Measurements from ENCODE around the gene ZNF358.

DNA sequence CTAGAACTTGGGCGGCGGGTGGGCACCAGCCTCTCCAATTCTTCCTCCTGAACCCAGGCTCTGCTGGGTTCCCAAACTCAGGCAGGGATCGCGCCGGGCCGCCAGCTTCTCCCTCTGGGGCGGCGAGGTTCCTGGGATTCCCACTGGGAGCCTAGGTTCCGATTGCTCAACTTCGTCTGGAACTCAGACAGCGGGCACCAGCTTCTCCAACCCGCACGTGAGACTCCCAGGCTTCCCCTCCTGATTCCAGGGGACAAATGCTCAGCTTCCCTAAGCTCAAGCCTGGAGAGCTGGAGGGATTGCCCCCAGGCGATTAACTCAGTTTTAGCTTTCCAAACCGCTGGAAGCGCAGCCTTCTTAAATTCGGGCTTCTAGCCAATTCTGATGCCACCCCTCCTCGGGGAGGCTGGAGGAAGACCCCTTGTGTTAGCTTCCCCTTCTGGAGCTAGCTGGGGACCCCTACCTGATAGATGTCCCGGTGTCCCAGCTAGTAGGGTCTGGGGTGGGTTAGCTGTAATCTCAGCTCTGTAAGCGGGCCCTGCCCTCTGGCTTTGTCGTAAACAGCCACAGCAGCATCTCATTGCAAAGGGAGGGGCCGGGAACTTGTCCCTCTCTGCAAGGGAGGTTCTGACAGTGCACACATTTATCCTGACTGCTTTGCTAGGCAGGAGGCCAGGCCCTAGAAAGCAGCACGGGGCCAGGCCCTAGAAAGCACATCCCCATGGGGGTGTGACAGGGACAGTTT is 7.2 kb downstream of the ZNF358 start:
- TF ChIP-seq CTCF (IDR thresholded peaks at IDR 0.05): no peak
- TF ChIP-seq POLR2AphosphoS5 (IDR thresholded peaks at IDR 0.05): no peak
- no peak for TF ChIP-seq EP300 (IDR thresholded peaks at IDR 0.05)

All from upper lobe of left lung (tissue), 4 donors.